SK-N-SH (cell line): Measurements from ENCODE around the gene ADCY9. TPM values are rescaled to one million over a fixed set of nuclear protein-coding genes. Genes with fewer than 3 reads are reported as not detected.

ENCODE experiments used
- CTCF ChIA-PET: fragments of 300-600, 350-600 bp; formaldehyde crosslinking; extraction: SDS; loops from one replicate; lab custom pipeline; 2021; lab: Yijun Ruan, JAX
- POLR2A ChIA-PET: fragments of 350-600 bp; sonication (Branson Sonifier 250); formaldehyde crosslinking; extraction: SDS; loops from one replicate; lab custom pipeline; 2020; ENCODE audit warnings: antibody characterized with exemption, inconsistent platforms; lab: Yijun Ruan, JAX
- DNase-seq: peaks from one replicate; pipeline ENCODE4 v3.0.0; 2012
- H2AFZ ChIP-seq: fragments of 200-600 bp; sonication (generic); 2 replicates; pipeline ENCODE4 v1.8.1; 2016; ENCODE audit warnings: antibody characterized with exemption, mild to moderate bottlenecking, low read depth
- H3F3A ChIP-seq: fragments of 200-600 bp; sonication (generic); replicated peaks from 2 replicates; pipeline ENCODE3; 2016; ENCODE audit warnings: antibody characterized with exemption, mild to moderate bottlenecking; ENCODE audit not compliant: insufficient read depth
- H3K27ac ChIP-seq, 2 experiments: fragments of 200-500 bp in 1 of 2; fragments of 200-600 bp in 1 of 2; sonication (Bioruptor generic) in 1 of 2; sonication (generic), shearing (Covaris generic) in 1 of 2; 2 replicates each; pipeline versions ENCODE4 v1.5.1 to v1.6.1; 2014 to 2016; ENCODE audit warnings: low read depth in 2 of 2, inconsistent platforms in 1 of 2, low read length in 1 of 2, mild to moderate bottlenecking in 1 of 2, mixed read lengths in 1 of 2
- H3K27me3 ChIP-seq: fragments of 200-600 bp; sonication (generic), shearing (Covaris generic); 2 replicates; pipeline ENCODE4 v1.6.1; 2016; ENCODE audit warnings: mixed run types; ENCODE audit not compliant: insufficient read depth
- H3K36me3 ChIP-seq, 2 experiments: fragments of 200-500 bp in 1 of 2; fragments of 200-600 bp in 1 of 2; sonication (Bioruptor generic) in 1 of 2; sonication (generic) in 1 of 2; replicated peaks in 1 of 2; 2 replicates each; pipeline versions ENCODE3 to v1.5.1; 2014 to 2016; ENCODE audit warnings: low read length in 1 of 2, mild to moderate bottlenecking in 1 of 2; ENCODE audit not compliant: insufficient read depth in 2 of 2, control insufficient read depth in 1 of 2
- H3K4me1 ChIP-seq, 2 experiments: fragments of 200-500 bp in 1 of 2; fragments of 200-600 bp in 1 of 2; sonication (Bioruptor generic) in 1 of 2; sonication (generic), shearing (Covaris generic) in 1 of 2; 2 replicates each; pipeline versions ENCODE4 v1.5.1 to v1.6.1; 2014 to 2016; ENCODE audit warnings: low read depth in 1 of 2, low read length in 1 of 2, mixed run types in 1 of 2; ENCODE audit not compliant: insufficient read depth in 2 of 2, control insufficient read depth in 1 of 2
- H3K4me2 ChIP-seq: fragments of 200-600 bp; sonication (generic), shearing (Covaris generic); 2 replicates; pipeline ENCODE4 v1.6.1; 2017; ENCODE audit warnings: mixed run types
- H3K4me3 ChIP-seq, 2 experiments: fragments of 200-500 bp in 1 of 2; fragments of 200-600 bp in 1 of 2; sonication (Bioruptor generic) in 1 of 2; sonication (generic), shearing (Covaris generic) in 1 of 2; 2 replicates each; pipeline versions ENCODE4 v1.5.1 to v1.8.1; 2014 to 2016; ENCODE audit warnings: low read depth in 2 of 2, inconsistent platforms in 1 of 2, low read length in 1 of 2, mild to moderate bottlenecking in 1 of 2, mixed read lengths in 1 of 2, moderate library complexity in 1 of 2
- H3K79me2 ChIP-seq: fragments of 200-600 bp; sonication (generic); 2 replicates; pipeline ENCODE4 v1.8.1; 2017; ENCODE audit warnings: mild to moderate bottlenecking; ENCODE audit not compliant: insufficient read depth
- H3K9ac ChIP-seq: fragments of 200-600 bp; sonication (generic); 2 replicates; pipeline ENCODE4 v1.6.1; 2017; ENCODE audit warnings: mixed run types
- H3K9me2 ChIP-seq: fragments of 200-600 bp; sonication (generic); 2 replicates; pipeline ENCODE4 v1.6.1; 2017; ENCODE audit warnings: mixed run types
- H3K9me3 ChIP-seq: fragments of 200-600 bp; sonication (generic); 2 replicates; pipeline ENCODE4 v1.6.1; 2017; ENCODE audit warnings: mixed run types, mild to moderate bottlenecking, moderate library complexity
- H4K20me1 ChIP-seq: fragments of 200-600 bp; sonication (generic); 2 replicates; pipeline ENCODE4 v1.6.1; 2017; ENCODE audit warnings: mild to moderate bottlenecking, mixed run types; ENCODE audit not compliant: insufficient read depth
- CHD2 ChIP-seq: fragments of 150-350 bp; IDR thresholded peaks from 2 replicates; pipeline ENCODE4 v1.6.1; 2018; ENCODE audit warnings: low read length; ENCODE audit not compliant: partially characterized antibody
- ELF1 ChIP-seq: IDR thresholded peaks from 2 replicates; pipeline ENCODE4 v1.4.0; 2012
- EP300 ChIP-seq, 2 experiments: IDR thresholded peaks; 2 replicates each; pipeline versions ENCODE4 v1.4.0 to v1.6.1; 2012; ENCODE audit warnings: borderline replicate concordance in 1 of 2, low read depth in 1 of 2, low read length in 1 of 2
- FOXM1 ChIP-seq: IDR thresholded peaks from 2 replicates; pipeline ENCODE4 v1.4.0; 2012; ENCODE audit warnings: low read depth, mild to moderate bottlenecking
- JUND ChIP-seq: IDR thresholded peaks from 2 replicates; pipeline ENCODE4 v1.4.0; 2012
- MXI1 ChIP-seq: IDR thresholded peaks from 2 replicates; pipeline ENCODE4 v1.6.1; 2012; ENCODE audit warnings: mild to moderate bottlenecking, low read depth, low read length, improper control_type of control experiment
- RCOR1 ChIP-seq: fragments of 150-350 bp; IDR thresholded peaks from 2 replicates; pipeline ENCODE4 v1.6.1; 2017; ENCODE audit warnings: antibody characterized with exemption, low read length
- RFX5 ChIP-seq: IDR thresholded peaks from 2 replicates; pipeline ENCODE4 v1.6.1; 2012; ENCODE audit warnings: mild to moderate bottlenecking, improper control_type of control experiment, low read length
- RXRA ChIP-seq: IDR thresholded peaks from 2 replicates; pipeline ENCODE4 v1.4.0; 2012; ENCODE audit warnings: low read depth, mild to moderate bottlenecking, borderline replicate concordance
- SIN3A ChIP-seq: IDR thresholded peaks from 2 replicates; pipeline ENCODE4 v1.6.1; 2012; ENCODE audit warnings: low read depth, mild to moderate bottlenecking, low read length, moderate library complexity, borderline replicate concordance
- WGBS: methylation state at CpG from one replicate; pipeline ENCODE4 v1.1.6; 2017; ENCODE audit warnings: low lambda C conversion rate; 5-methylcytosine and 5-hydroxymethylcytosine counted together
- polyA plus RNA-seq, 3 experiments: library from polyadenylated mRNA; depleted of rRNA; stranded (reverse); fragments of >200 nt; gene quantifications; 2 replicates each; pipeline ENCODE4 v1.2.3, GENCODE V29; 2012
- small RNA-seq, 7 experiments: library from RNA; depleted of rRNA; stranded (forward); fragments of <200 nt; gene quantifications; one replicate each; pipeline ENCODE3, GENCODE V24; 2012
- TF ChIP-seq, protein P1 (sequence below): fragments of 150-350 bp; IDR thresholded peaks from 2 replicates; pipeline ENCODE4 v1.6.1; 2016; ENCODE audit warnings: mild to moderate bottlenecking, low read depth, low read length
- TF ChIP-seq, protein P2 (sequence below): IDR thresholded peaks from 2 replicates; pipeline ENCODE4 v1.6.1; 2012; ENCODE audit warnings: mild to moderate bottlenecking, low read depth, low read length, moderate library complexity

Gene ADCY9
- polyA plus RNA-seq, 1 of the 3 experiments (the other 2 are of a cell fraction), result 5.2 TPM

GRCh38 chr16:3915426-3916260 lies 200.6 kb downstream of the ADCY9 start:
- Histone ChIP-seq H3K4me3 (no peak overlapping the region), H4K20me1 (no peaks in the 10 kb centered on the region), H3K9ac (no peak overlapping the region), H3K9me3 (no peaks in the 10 kb centered on the region), H3K4me1 (no peaks in the 10 kb centered on the region), H3K36me3 (no peaks in the 10 kb centered on the region), H3K79me2 (no peaks in the 10 kb centered on the region), H3K9me2 (no peaks in the 10 kb centered on the region), H3K27me3 (no peaks in the 10 kb centered on the region), H3F3A (no peaks in the 10 kb centered on the region), H3K4me2 (no peak overlapping the region), H2AFZ (no peak overlapping the region), H3K27ac (no peak overlapping the region)
- WGBS, result 62% methylated on average over 15 of the region's 17 CpGs
- DNase-seq, result no peak
- TF ChIP-seq EP300 (IDR thresholded peaks at IDR 0.05; ENCODE audit: borderline replicate concordance in 1 of 2, low read depth in 1 of 2, low read length in 1 of 2), result no peak
- POLR2A ChIA-PET, result no interaction called here
- CTCF ChIA-PET, result interaction anchor here (1.1 kb wide), 1 partner anchor 23 kb away, joined by 5 read pairs; no protein-coding TSS in a partner anchor

- no peak for TF ChIP-seq RCOR1
- no peak for TF ChIP-seq ELF1
- no peak for TF ChIP-seq JUND
- TF ChIP-seq, protein P1, sequence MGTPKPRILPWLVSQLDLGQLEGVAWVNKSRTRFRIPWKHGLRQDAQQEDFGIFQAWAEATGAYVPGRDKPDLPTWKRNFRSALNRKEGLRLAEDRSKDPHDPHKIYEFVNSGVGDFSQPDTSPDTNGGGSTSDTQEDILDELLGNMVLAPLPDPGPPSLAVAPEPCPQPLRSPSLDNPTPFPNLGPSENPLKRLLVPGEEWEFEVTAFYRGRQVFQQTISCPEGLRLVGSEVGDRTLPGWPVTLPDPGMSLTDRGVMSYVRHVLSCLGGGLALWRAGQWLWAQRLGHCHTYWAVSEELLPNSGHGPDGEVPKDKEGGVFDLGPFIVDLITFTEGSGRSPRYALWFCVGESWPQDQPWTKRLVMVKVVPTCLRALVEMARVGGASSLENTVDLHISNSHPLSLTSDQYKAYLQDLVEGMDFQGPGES, result no peak
- no peak for TF ChIP-seq CHD2
- TF ChIP-seq RXRA, result no peak
- TF ChIP-seq RFX5, result no peak
- TF ChIP-seq SIN3A, result no peak
- TF ChIP-seq, protein P2, sequence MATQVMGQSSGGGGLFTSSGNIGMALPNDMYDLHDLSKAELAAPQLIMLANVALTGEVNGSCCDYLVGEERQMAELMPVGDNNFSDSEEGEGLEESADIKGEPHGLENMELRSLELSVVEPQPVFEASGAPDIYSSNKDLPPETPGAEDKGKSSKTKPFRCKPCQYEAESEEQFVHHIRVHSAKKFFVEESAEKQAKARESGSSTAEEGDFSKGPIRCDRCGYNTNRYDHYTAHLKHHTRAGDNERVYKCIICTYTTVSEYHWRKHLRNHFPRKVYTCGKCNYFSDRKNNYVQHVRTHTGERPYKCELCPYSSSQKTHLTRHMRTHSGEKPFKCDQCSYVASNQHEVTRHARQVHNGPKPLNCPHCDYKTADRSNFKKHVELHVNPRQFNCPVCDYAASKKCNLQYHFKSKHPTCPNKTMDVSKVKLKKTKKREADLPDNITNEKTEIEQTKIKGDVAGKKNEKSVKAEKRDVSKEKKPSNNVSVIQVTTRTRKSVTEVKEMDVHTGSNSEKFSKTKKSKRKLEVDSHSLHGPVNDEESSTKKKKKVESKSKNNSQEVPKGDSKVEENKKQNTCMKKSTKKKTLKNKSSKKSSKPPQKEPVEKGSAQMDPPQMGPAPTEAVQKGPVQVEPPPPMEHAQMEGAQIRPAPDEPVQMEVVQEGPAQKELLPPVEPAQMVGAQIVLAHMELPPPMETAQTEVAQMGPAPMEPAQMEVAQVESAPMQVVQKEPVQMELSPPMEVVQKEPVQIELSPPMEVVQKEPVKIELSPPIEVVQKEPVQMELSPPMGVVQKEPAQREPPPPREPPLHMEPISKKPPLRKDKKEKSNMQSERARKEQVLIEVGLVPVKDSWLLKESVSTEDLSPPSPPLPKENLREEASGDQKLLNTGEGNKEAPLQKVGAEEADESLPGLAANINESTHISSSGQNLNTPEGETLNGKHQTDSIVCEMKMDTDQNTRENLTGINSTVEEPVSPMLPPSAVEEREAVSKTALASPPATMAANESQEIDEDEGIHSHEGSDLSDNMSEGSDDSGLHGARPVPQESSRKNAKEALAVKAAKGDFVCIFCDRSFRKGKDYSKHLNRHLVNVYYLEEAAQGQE, result no peak
- no peak for TF ChIP-seq MXI1
- no peak for TF ChIP-seq FOXM1
- H3K9ac ChIP-seq, result no peak overlapping the region
- ChIA-PET CTCF (interaction anchor here (1.1 kb wide), 1 partner anchor 27 kb away, joined by 4 read pairs; no protein-coding TSS in a partner anchor), POLR2A (no interaction called here)
- no peak overlapping the region for H3K27ac ChIP-seq
- H3K9me3 ChIP-seq, result no peaks in the 10 kb centered on the region
- H3F3A ChIP-seq, result no peaks in the 10 kb centered on the region
- WGBS, result 75% methylated on average over 6 of the region's 6 CpGs
- H3K4me3 ChIP-seq, result no peak overlapping the region
- H4K20me1 ChIP-seq, result no peaks in the 10 kb centered on the region
- H3K36me3 ChIP-seq, result no peaks in the 10 kb centered on the region
- no peak overlapping the region for H3K4me2 ChIP-seq
- no peaks in the 10 kb centered on the region for H3K79me2 ChIP-seq
- H3K27me3 ChIP-seq, result no peaks in the 10 kb centered on the region
- DNase-seq, result no peak
- no peaks in the 10 kb centered on the region for H3K4me1 ChIP-seq
- H3K9me2 ChIP-seq, result no peaks in the 10 kb centered on the region
- no peak overlapping the region for H2AFZ ChIP-seq
These were observed 203.3 kb downstream of the ADCY9 start for GRCh38 chr16:3912897-3913296.

Small RNA genes lying within 50 kb of the gene (small RNA-seq; reads per million reads assigned to genes)
- gene AC009171.1, result 0 to 1.0 (median 0) reads per million in 7 experiments

Other genes starting within 250 kb of the ADCY9 start
- gene CREBBP, start 235.7 kb downstream of the ADCY9 start, polyA plus RNA-seq (2012; rRNA removed), result 4.1 and 5.7 TPM in 2 replicates
- gene SRL, start 125.6 kb upstream of the ADCY9 start, polyA plus RNA-seq (2012; rRNA removed), result not detected in 2 replicates
- gene TFAP4, start 156.6 kb upstream of the ADCY9 start, polyA plus RNA-seq (2012; rRNA removed), result 8.8 and 13.1 TPM in 2 replicates
- 3.3 and 6.5 TPM in 2 replicates for gene GLIS2, start 199.6 kb upstream of the ADCY9 start, polyA plus RNA-seq (2012; rRNA removed)
- 96.3 and 96.4 TPM in 2 replicates for gene PAM16, start 234.9 kb upstream of the ADCY9 start, polyA plus RNA-seq (2012; rRNA removed)